SK-N-SH treated with all-trans-retinoic acid at 6 μM for 48 hours (cell line): Measurements from ENCODE around the gene WDR46.
A peak's percentile ranks its signal among the peaks of the same experiment; 100 is the strongest.

Experiments
- ARNTL ChIP-seq: fragments of 450-650 bp; formaldehyde crosslinking; IDR thresholded peaks from 2 replicates; pipeline ENCODE4 v1.5.0; 2020; ENCODE audit warnings: low read depth, mild to moderate bottlenecking, moderate library complexity, borderline replicate concordance
- GLIS3 ChIP-seq: fragments of 250-450 bp; sonication (Bioruptor Pico); IDR thresholded peaks from 2 replicates; pipeline ENCODE4 v1.5.0; 2020; ENCODE audit warnings: mild to moderate bottlenecking, moderate library complexity

DNA sequence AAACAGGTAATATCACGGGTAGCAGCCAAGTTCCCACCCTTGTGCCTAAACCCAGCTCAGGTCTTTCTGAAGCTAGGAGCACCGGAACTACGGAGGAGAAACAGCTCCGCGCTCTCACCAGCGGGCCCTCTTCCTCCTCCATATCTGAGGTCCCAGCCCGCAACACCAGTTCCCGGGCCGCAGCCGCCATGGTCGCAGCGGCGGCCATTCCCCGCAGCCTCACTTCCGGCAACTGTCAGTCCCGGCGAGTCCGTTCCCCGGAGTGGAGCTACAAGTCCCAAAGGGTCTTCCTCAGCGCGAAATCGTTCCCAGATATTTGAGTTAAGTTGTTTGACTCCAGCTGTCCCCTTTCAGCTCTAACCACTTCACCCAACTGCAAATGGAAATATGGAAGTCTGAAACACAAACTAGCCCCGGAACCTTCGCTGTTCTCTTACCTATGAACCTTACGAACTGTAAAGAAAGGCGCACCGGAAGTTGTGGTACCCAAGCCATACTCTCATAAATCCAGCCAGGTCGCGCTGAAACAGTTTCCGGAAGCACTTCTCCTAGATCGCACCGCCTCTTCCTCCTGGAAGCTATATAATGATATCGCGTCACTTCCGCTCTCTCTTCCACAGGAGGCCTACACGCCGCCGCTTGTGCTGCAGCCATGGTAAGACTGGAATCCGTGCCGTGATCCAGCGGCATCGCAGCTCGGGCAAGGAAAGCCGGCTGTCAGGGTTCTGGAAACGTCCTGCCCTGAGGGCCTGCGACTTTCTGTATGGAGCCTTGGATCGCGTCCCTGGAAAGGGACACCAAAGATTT is 17.4 kb downstream of the WDR46 start, which contains the start of the genes RPS18 and VPS52:
- TF ChIP-seq ARNTL (no peak), GLIS3 (peak; percentile 57; the same call in 1 of the 2 replicates)
